GM23338 (cell line): ENCODE results near the gene RABL2A.
"Not testable (repeated sequence)": the region's sequence is repeated elsewhere in the genome, so short reads cannot be mapped to it uniquely, and the experiment has no call there.

Source experiments
- CREB1 ChIP-seq: fragments of 250-450 bp; sonication (Bioruptor Pico); IDR thresholded peaks from 2 replicates; pipeline ENCODE4 v1.5.0; 2020; ENCODE audit warnings: low read depth, mild to moderate bottlenecking, moderate library complexity
- CTCF ChIP-seq, 2 experiments: fragments of 200-600 bp in 1 of 2; sonication (generic) in 1 of 2; conservative IDR thresholded peaks; 2 replicates each; pipeline versions ENCODE4 v1.5.1 to v1.6.1; 2016 to 2017; ENCODE audit warnings: antibody characterized with exemption in 2 of 2, low read depth in 2 of 2, mild to moderate bottlenecking in 2 of 2, moderate library complexity in 1 of 2
- EZH2 ChIP-seq: fragments of 200-600 bp; sonication (generic); IDR thresholded peaks from one replicate; pipeline ENCODE4 v1.8.0; 2017; ENCODE audit warnings: antibody characterized with exemption, mild to moderate bottlenecking, low read depth; ENCODE audit not compliant: unreplicated experiment
- EZH2phosphoT487 ChIP-seq: fragments of 200-600 bp; sonication (generic); IDR thresholded peaks from one replicate; pipeline ENCODE4 v1.8.1; 2018; ENCODE audit warnings: antibody characterized with exemption; ENCODE audit not compliant: unreplicated experiment
- JUNB ChIP-seq: IDR thresholded peaks from one replicate; pipeline ENCODE4 v1.6.1; 2016; ENCODE audit warnings: antibody characterized with exemption; ENCODE audit not compliant: unreplicated experiment
- POLR2AphosphoS5 ChIP-seq: IDR thresholded peaks from 2 replicates; pipeline ENCODE4 v1.6.1; 2016; ENCODE audit warnings: antibody characterized with exemption, low read depth
- REST ChIP-seq: IDR thresholded peaks from one replicate; pipeline ENCODE4 v1.6.1; 2018; ENCODE audit warnings: antibody characterized with exemption; ENCODE audit not compliant: unreplicated experiment
- ZNF331 ChIP-seq: fragments of 250-450 bp; sonication (Bioruptor Pico); IDR thresholded peaks from 2 replicates; pipeline ENCODE4 v1.5.0; 2020; ENCODE audit warnings: low read depth, mild to moderate bottlenecking, moderate library complexity
- TF ChIP-seq, protein P1 (sequence below): IDR thresholded peaks from 2 replicates; pipeline ENCODE4 v1.6.1; 2016; ENCODE audit warnings: antibody characterized with exemption

- not testable (repeated sequence) for TF ChIP-seq CTCF (conservative IDR thresholded peaks at IDR 0.05; ENCODE audit: low read depth in 2 of 2); EZH2; REST; JUNB; EZH2phosphoT487; POLR2AphosphoS5; CREB1 (CRISPR knock-in tag); ZNF331 (CRISPR knock-in tag)
- TF ChIP-seq, protein P1, sequence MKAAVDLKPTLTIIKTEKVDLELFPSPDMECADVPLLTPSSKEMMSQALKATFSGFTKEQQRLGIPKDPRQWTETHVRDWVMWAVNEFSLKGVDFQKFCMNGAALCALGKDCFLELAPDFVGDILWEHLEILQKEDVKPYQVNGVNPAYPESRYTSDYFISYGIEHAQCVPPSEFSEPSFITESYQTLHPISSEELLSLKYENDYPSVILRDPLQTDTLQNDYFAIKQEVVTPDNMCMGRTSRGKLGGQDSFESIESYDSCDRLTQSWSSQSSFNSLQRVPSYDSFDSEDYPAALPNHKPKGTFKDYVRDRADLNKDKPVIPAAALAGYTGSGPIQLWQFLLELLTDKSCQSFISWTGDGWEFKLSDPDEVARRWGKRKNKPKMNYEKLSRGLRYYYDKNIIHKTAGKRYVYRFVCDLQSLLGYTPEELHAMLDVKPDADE = not testable (repeated sequence)
Measured at GRCh38 chr2:113591926-113592325, 35.1 kb upstream of the RABL2A start.
